Body of pancreas (tissue), 4 donors: ENCODE results near the gene PACRG.

Source experiments
- POLR2A ChIP-seq, 3 donors: fragments of 450-650 bp; IDR thresholded peaks; one replicate each; pipeline ENCODE4 v1.6.1; 2016; ENCODE audit warnings: antibody characterized with exemption in 3 of 3, mild to moderate bottlenecking in 2 of 3
- TF ChIP-seq, protein P1 (sequence below), 7 experiments: fragments of 450-650 bp in 4 of 7; fragments of 200-600 bp in 3 of 7; sonication (generic) in 3 of 7; IDR thresholded peaks; one replicate each; pipeline ENCODE4 v1.5.1; 2016 to 2019; ENCODE audit warnings: antibody characterized with exemption in 7 of 7

DNA sequence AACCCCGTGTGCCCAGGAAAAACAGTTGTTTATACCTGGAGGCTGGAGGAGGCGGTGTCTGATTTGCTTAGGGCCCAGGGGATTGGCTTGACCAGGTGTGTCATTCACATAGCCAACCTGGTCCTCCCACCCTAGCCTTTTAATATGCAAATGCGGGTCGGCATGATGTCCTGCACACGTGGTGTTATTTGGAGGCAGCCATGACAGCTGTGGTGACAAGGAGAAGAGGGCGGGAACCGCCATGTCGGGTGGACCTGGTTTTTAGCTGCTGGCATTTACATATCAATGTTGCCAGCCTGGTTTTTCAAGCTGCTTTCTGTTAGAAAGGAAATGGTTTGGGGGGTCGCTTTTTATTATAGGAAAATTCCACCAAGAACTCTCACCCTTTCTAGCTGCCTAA lies 395.3 kb downstream of the PACRG start:
- TF ChIP-seq, protein P1, sequence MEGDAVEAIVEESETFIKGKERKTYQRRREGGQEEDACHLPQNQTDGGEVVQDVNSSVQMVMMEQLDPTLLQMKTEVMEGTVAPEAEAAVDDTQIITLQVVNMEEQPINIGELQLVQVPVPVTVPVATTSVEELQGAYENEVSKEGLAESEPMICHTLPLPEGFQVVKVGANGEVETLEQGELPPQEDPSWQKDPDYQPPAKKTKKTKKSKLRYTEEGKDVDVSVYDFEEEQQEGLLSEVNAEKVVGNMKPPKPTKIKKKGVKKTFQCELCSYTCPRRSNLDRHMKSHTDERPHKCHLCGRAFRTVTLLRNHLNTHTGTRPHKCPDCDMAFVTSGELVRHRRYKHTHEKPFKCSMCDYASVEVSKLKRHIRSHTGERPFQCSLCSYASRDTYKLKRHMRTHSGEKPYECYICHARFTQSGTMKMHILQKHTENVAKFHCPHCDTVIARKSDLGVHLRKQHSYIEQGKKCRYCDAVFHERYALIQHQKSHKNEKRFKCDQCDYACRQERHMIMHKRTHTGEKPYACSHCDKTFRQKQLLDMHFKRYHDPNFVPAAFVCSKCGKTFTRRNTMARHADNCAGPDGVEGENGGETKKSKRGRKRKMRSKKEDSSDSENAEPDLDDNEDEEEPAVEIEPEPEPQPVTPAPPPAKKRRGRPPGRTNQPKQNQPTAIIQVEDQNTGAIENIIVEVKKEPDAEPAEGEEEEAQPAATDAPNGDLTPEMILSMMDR (IDR thresholded peaks at IDR 0.05): no peak
- TF ChIP-seq POLR2A (IDR thresholded peaks at IDR 0.05): no peak
